CD14-positive monocyte (primary cell): ENCODE results near the gene CDH23. TPM values are rescaled to one million over a fixed set of nuclear protein-coding genes. Genes with fewer than 3 reads are reported as not detected.
A peak's percentile ranks its signal among the peaks of the same experiment; 100 is the strongest.

Source experiments
- DNase-seq, 3 donors: peaks; one replicate each; pipeline ENCODE4 v3.0.0-alpha.2; 2011 to 2022
- H2AFZ ChIP-seq: 2 replicates; pipeline ENCODE4 v1.6.0; 2012; ENCODE audit warnings: mild to moderate bottlenecking, low read depth, low read length, inconsistent platforms; ENCODE audit not compliant: insufficient read depth, poor library complexity, severe bottlenecking
- H3K27ac ChIP-seq, 2 donors: 1 replicate in 1 of 2; 2 replicates in 1 of 2; pipeline ENCODE4 v1.5.1; 2012 to 2013; ENCODE audit warnings: low read length in 2 of 2, control low read depth in 1 of 2, inconsistent platforms in 1 of 2, low read depth in 1 of 2, mild to moderate bottlenecking in 1 of 2
- H3K27me3 ChIP-seq, 2 donors: one replicate each; pipeline versions ENCODE4 v1.6.0 to v1.6.1; 2011 to 2013; ENCODE audit warnings: low read length in 2 of 2; ENCODE audit not compliant: control insufficient read depth in 2 of 2, insufficient read depth in 2 of 2
- H3K36me3 ChIP-seq, 2 donors: replicated peaks in 1 of 2; 1 replicate in 1 of 2; 2 replicates in 1 of 2; pipeline versions ENCODE4 v1.5.1 to v1.6.1; 2012 to 2013; ENCODE audit warnings: low read length in 2 of 2, control low read depth in 1 of 2, inconsistent platforms in 1 of 2, mild to moderate bottlenecking in 1 of 2; ENCODE audit not compliant: insufficient read depth in 2 of 2, control insufficient read depth in 1 of 2
- H3K4me1 ChIP-seq, 2 donors: 1 replicate in 1 of 2; 2 replicates in 1 of 2; pipeline versions ENCODE4 v1.5.1 to v1.6.1; 2012 to 2013; ENCODE audit warnings: low read length in 2 of 2, control low read depth in 1 of 2, inconsistent platforms in 1 of 2, mild to moderate bottlenecking in 1 of 2, moderate library complexity in 1 of 2; ENCODE audit not compliant: insufficient read depth in 2 of 2, control insufficient read depth in 1 of 2
- H3K4me2 ChIP-seq: replicated peaks from 2 replicates; pipeline ENCODE3; 2012; ENCODE audit warnings: low read length, moderate library complexity, mild to moderate bottlenecking; ENCODE audit not compliant: poor library complexity, severe bottlenecking; ENCODE audit errors: extremely low read depth
- H3K4me3 ChIP-seq, 3 experiments: fragments of 200-600 bp in 1 of 3; sonication (generic) in 1 of 3; replicated peaks in 1 of 3; 1 replicate in 2 of 3; 2 replicates in 1 of 3; pipeline ENCODE4 v1.5.1; 2011 to 2013; ENCODE audit warnings: low read length in 3 of 3, mild to moderate bottlenecking in 3 of 3, control low read depth in 2 of 3, low read depth in 2 of 3, inconsistent platforms in 1 of 3, moderate library complexity in 1 of 3
- H3K79me2 ChIP-seq: 2 replicates; pipeline ENCODE4 v1.6.0; 2012; ENCODE audit warnings: mild to moderate bottlenecking, control low read depth, inconsistent platforms, low read length, moderate library complexity; ENCODE audit not compliant: insufficient read depth
- H3K9ac ChIP-seq: 2 replicates; pipeline ENCODE4 v1.6.0; 2017; ENCODE audit warnings: low read length, mild to moderate bottlenecking; ENCODE audit not compliant: insufficient read depth, poor library complexity, severe bottlenecking
- H3K9me3 ChIP-seq, 2 donors: replicated peaks in 1 of 2; 1 replicate in 1 of 2; 2 replicates in 1 of 2; pipeline versions ENCODE4 v1.5.1 to v1.6.1; 2012 to 2013; ENCODE audit warnings: low read length in 2 of 2, control low read depth in 1 of 2; ENCODE audit not compliant: control insufficient read depth in 1 of 2, insufficient read depth in 1 of 2
- H4K20me1 ChIP-seq: 2 replicates; pipeline ENCODE4 v1.6.0; 2012; ENCODE audit warnings: mild to moderate bottlenecking, low read length, control low read depth, moderate library complexity; ENCODE audit not compliant: insufficient read depth
- H3K27ac Mint-ChIP-seq, 7 donors: one replicate each; pipeline ENCODE4 v1.8.0; 2020; ENCODE audit warnings: mild to moderate bottlenecking in 7 of 7, mixed read lengths in 7 of 7, moderate library complexity in 6 of 7, inconsistent platforms in 2 of 7
- H3K27me3 Mint-ChIP-seq, 3 donors: one replicate each; pipeline ENCODE4 v1.8.0; 2021 to 2022; ENCODE audit warnings: low read depth in 3 of 3, mild to moderate bottlenecking in 3 of 3, mixed read lengths in 3 of 3, moderate library complexity in 3 of 3, inconsistent platforms in 1 of 3
- H3K36me3 Mint-ChIP-seq, 2 donors: one replicate each; pipeline ENCODE4 v1.8.0; 2020; ENCODE audit warnings: mixed read lengths in 2 of 2, inconsistent platforms in 1 of 2, mild to moderate bottlenecking in 1 of 2
- H3K4me1 Mint-ChIP-seq: one replicate; pipeline ENCODE4 v1.8.0; 2020; ENCODE audit warnings: mild to moderate bottlenecking, mixed read lengths
- H3K4me3 Mint-ChIP-seq, 2 donors: one replicate each; pipeline ENCODE4 v1.8.0; 2020; ENCODE audit warnings: mild to moderate bottlenecking in 2 of 2, mixed read lengths in 2 of 2, moderate library complexity in 1 of 2
- H3K9me3 Mint-ChIP-seq, 7 donors: one replicate each; pipeline ENCODE4 v1.8.0; 2020 to 2022; ENCODE audit warnings: mixed read lengths in 7 of 7, mild to moderate bottlenecking in 6 of 7, moderate library complexity in 6 of 7, inconsistent platforms in 2 of 7
- CTCF ChIP-seq: fragments of 200-600 bp; IDR thresholded peaks from one replicate; pipeline ENCODE4 v1.8.0; 2022; ENCODE audit warnings: antibody characterized with exemption, mild to moderate bottlenecking
- WGBS: methylation state at CpG from one replicate; pipeline ENCODE4 v1.1.5; 2013; ENCODE audit warnings: missing lambda C conversion rate; ENCODE audit not compliant: insufficient coverage; 5-methylcytosine and 5-hydroxymethylcytosine counted together
- intact Hi-C, 2 donors: fragments of 100-400 bp; cut with micrococcal nuclease; formaldehyde crosslinking; loops; one replicate each; pipeline versions ENCODE4 v1.15.0 to v1.15.1; 2023
- polyA plus RNA-seq, 3 donors: library from polyadenylated mRNA; depleted of rRNA in 1 of 3; unstranded in 2 of 3; stranded (reverse) in 1 of 3; fragments of 300-500 nt in 2 of 3; fragments of >200 nt in 1 of 3; fragmentation: Illumina TruSeq in 2 of 3; gene quantifications; 1 replicate in 2 of 3; 2 replicates in 1 of 3; pipeline ENCODE4 v1.2.3, GENCODE V29; 2012 to 2021

Gene CDH23
- polyA plus RNA-seq, 3 donors: 8.2 to 36.2 (median 10.5) TPM

- peaks cover 0 to 22% (median 3%) of the 10 kb centered on the region in 7 donors for H3K9me3 Mint-ChIP-seq
- peaks cover 0 to 11% of the 10 kb centered on the region in 2 donors for H3K9me3 ChIP-seq
- H3K4me3 ChIP-seq: peak overlapping the region in 2 of 3 experiments; percentile 1 to 64
- peaks cover 5 to 12% of the 10 kb centered on the region in 2 donors for H3K36me3 Mint-ChIP-seq
- no peak for TF ChIP-seq CTCF
- peaks cover 16% of the 10 kb centered on the region for H3K4me1 Mint-ChIP-seq
- H3K4me1 ChIP-seq: peaks cover 10 to 22% of the 10 kb centered on the region in 2 donors
- no peak for DNase-seq
- peaks cover 52 to 65% (median 53%) of the 10 kb centered on the region in 3 donors for H3K27me3 Mint-ChIP-seq
- no peak overlapping the region for H3K27ac Mint-ChIP-seq
- H3K36me3 ChIP-seq: no peaks in the 10 kb centered on the region
- peak overlapping the region; percentile 61 to 63 for H3K4me3 Mint-ChIP-seq
- intact Hi-C loops: no loop called here
- H3K9ac ChIP-seq: peak overlapping the region; percentile 24
- H3K27ac ChIP-seq: no peak overlapping the region
- peak overlapping the region; percentile 72 for H2AFZ ChIP-seq
- H3K4me2 ChIP-seq: peak overlapping the region; percentile 85
- H3K27me3 ChIP-seq: peaks cover 38 to 51% of the 10 kb centered on the region in 2 donors
- H4K20me1 ChIP-seq: no peaks in the 10 kb centered on the region
- H3K79me2 ChIP-seq: no peaks in the 10 kb centered on the region
- 11% methylated on average over 41 of the region's 46 CpGs for WGBS
Observed at GRCh38 chr10:71396084-71396710, 523 bp upstream of the CDH23 start.

- peak overlapping the region; percentile 85 for H3K4me2 ChIP-seq
- TF ChIP-seq CTCF: no peak
- peak overlapping the region; percentile 9 to 71 (median 29) for H3K4me3 ChIP-seq
- H3K4me1 Mint-ChIP-seq: peaks cover 16% of the 10 kb centered on the region
- peaks cover 10 to 22% of the 10 kb centered on the region in 2 donors for H3K4me1 ChIP-seq
- H3K9me3 ChIP-seq: peaks cover 0 to 11% of the 10 kb centered on the region in 2 donors
- H3K79me2 ChIP-seq: no peaks in the 10 kb centered on the region
- DNase-seq: peak; percentile 44 to 55 (median 50)
- H3K9me3 Mint-ChIP-seq: peaks cover 0 to 22% (median 3%) of the 10 kb centered on the region in 7 donors
- peaks cover 5 to 12% of the 10 kb centered on the region in 2 donors for H3K36me3 Mint-ChIP-seq
- peaks cover 38 to 51% of the 10 kb centered on the region in 2 donors for H3K27me3 ChIP-seq
- H3K9ac ChIP-seq: peak overlapping the region; percentile 18
- H3K27ac Mint-ChIP-seq: no peak overlapping the region
- peak overlapping the region; percentile 67 for H2AFZ ChIP-seq
- intact Hi-C loops: no loop called here
- H3K4me3 Mint-ChIP-seq: peak overlapping the region; percentile 74 to 85
- H3K27ac ChIP-seq: no peak overlapping the region
- H3K27me3 Mint-ChIP-seq: peaks cover 49 to 59% (median 54%) of the 10 kb centered on the region in 3 donors
- 3% methylated on average over 64 of the region's 82 CpGs for WGBS
- H4K20me1 ChIP-seq: no peaks in the 10 kb centered on the region
- H3K36me3 ChIP-seq: no peaks in the 10 kb centered on the region
Observed at GRCh38 chr10:71397296-71398212, 834 bp downstream of the CDH23 start.
